NCI-H2029 (cell line): ENCODE data around the gene FNDC3B.

Source experiments
- DNase-seq: peaks from one replicate; lab custom pipeline; 2025; lab: John Stamatoyannopoulos, UW

FNDC3B gene

DNA sequence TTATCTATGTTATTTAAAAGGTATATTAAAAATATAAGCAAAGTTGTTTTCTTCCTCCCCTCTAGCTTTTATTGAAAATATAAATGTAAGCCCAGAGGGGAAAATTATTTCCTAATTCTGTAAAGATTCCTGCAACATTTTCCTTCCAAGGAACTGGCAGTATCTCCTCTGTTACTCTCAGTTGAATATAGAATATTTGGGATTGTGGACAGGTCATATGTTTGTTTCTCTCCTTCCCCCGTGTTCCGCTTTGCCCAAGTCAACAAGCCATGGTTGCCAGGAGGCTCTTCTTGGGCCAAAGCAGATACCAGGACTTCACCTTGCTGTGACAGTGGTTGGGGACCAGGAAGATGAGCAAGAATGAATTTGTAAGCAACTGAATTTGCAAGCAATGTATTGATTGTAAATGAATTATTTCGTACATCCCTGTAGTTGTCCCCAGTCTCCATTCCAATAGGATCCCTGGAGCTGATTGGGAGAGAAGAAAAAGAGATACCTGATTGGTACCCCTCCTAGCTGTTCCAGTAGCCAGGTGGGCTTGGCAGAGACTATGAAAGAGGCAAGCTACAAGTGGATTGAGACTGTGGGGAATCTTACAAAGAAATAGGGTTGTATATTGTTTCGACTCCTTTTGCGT is 130.8 kb downstream of the FNDC3B start:
- no peak for DNase-seq

DNA sequence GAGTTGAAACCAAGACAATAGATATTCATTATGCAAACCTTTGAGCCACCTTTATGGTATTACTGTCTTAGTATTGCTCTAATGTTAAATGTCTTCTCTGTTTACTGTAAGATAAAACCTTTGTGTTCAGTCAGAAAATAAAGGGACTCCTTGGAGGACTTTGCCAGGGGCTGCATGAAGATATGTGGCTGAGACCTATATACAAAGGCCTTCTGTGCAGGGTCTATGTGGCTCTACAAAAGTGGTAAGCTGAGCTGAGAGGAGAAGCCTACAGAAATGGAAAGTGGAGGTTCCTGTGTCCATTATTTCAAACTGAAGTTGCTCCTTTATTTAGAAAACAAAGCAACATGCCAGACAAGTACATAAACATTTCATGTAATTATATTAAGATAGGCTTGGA is 131.5 kb downstream of the FNDC3B start:
- DNase-seq = no peak

DNA sequence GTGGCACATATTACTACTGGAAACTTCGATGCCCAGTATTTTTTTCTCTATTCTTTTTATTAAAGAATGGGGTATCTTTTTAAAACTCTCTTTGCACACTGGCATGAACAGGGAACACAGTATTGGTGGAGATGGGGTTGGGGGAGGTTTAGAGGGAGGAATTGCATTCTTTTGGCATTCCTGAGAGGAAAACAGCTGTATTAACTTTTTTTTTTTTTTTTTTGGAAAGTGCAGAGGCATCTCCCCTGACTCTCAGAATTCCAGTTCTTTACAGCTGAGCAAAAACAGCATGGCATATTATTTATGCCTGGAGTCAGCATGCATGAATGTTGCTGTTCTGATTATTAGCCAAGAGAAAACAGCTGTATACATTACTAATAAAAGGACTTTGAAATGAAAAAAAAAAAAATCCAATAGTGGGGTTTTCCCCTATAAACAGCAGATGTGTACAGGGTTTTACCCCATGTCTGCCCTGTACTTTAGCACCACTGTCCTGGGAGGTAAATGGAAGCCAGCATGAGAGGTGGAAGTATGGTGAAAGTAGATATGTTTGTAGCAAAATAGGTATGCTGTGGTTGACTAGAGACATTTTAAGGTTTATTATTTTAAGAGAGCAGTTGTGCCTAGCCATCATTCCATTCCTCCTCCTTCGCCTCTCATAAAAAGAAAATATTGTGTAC is 132.2 kb downstream of the FNDC3B start:
- no peak for DNase-seq

DNA sequence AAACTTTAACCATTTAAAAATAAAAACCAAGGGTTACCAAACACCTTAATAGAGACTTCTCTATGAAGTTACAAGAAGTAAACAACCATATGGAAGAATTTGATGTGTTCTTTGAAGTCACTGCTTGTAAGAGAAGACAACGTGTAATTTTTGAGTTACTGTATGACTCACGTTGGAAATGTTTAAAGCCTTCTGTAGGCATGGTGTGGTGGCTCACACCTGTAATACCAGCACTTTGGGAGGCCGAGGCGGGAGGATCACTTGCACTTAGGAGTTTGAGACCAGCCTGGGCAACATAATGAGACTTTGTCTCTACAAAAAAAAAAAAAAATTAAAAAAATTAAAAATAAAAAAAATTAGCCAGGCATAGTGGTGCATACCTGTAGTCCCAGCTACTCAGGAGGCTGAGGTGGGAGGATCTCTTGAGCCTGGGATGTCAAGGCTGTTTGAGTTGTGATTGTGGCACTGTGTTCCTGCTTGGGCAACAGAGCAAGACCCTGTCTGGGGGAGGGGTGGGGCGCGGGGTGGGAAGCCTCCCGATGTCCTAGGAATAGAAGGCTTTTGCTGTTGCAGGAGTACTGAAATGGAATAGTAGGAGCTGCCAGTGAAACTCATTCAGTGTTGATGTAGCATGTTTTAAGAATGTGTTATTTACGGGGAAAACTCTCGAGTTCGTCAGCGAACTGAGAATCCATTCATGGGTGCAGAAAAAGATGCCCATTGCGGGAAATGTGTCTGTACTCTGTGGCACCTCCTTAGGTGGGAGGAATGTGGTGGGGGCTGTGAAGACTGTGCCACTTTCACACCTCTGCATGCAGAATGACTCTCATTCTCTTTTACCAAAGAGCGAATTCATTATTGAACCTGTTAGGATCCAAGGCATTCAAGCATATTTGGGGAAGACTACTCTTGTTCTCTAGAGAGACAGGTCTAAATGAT is 134.2 kb downstream of the FNDC3B start:
- no peak for DNase-seq

DNA sequence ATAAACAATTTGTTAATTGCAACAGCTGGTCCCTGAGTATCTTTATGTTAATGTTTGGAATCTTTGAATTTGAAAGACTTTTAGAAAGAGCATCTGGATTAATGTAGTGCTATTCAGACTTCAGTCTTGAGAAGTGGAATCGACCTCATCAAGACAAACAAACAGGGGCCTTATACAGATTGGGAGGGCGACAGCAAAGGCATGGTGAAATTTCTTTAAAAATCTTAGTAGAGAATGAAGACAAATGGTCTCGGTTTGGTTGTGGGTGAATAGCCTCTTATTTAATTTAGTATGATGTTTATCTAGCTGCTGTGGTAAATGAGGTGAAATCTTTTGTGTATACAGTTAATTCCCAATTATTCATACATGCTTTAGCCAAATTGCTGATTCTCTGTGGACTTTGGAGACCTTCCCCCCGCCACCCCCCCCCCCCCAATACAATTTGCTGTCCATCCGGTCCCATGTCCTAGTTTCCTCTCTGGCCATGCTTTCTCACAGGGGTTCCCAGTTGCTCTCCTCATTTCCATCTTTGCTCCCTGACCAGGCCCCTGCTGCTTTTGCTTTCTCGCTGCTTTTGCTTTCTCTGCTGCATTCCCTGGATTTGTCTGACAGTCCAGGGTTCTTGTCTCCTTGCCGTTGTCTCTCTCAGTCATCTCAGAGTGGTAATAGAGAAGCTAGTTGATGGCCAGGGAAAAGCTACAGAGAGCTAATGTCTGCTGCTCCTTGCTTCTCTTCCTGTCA is 135.3 kb downstream of the FNDC3B start:
- no peak for DNase-seq

DNA sequence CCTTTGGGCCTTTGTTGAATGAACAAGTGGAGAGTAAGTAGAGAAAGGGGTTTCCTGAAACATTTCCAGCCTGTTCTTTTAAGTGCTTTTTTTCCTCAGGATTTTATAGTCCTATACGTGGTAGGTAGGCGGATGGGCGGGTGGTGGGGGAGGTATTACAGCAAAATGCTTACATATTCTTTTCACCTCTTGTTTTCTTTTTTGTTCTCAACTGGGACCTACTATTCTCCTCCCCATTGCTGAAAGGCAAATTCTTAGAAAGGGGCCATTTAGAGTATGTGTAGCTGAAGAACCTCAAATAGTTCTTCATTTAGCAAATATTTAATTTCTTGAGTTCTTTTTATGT is 135.8 kb downstream of the FNDC3B start:
- DNase-seq = no peak

DNA sequence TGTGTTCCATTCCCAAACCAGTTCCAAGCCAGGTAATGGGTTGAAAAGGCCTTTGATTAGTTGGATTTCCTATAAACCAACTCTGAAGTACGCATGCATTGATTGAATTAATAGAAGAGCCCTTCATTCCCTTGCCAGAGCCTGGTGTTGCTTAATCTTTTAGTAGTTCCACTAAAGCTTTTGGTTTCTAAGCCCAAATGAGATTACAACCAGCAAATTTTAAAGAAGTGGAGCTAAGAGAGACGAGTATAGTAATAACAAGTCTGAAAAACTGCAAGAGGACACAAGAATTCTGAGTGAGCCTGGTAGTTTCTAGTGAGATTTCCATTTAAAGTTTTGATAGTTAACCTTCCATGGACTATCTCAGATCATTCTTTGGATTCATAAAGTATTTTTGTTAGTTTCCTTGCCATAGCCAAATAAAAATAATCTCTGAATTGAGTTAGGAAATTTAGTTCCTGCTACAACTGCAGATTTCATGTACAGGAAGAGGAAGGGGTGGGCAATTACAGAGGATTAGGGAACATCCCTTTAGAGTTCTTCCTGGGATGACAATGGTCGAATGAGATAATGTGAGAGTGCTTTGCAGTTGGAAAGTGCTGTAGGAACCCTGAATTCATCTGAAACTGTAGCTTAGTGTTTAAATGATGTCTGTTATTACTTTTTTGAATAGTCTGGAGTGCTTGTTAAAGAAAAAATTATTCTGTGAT is 136.8 kb downstream of the FNDC3B start:
- no peak for DNase-seq

DNA sequence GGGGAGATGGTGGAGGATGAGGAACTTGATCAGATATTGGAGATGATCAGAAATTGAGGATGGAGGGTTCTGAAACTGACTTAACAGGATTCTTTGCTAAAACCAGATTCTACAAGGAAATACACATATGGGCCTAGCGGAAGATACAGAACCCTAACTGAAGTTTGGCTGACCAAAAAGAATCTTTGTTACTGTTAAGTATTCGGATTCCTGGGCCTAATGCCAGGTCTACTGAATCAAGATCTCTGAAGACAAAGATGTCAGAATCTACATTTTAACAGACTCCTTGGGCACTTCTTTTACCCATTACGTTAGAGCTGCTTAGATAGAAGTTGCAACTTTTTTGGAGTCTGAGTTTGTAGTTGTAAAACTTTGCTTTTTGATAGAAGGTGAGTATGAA is 137.7 kb downstream of the FNDC3B start:
- DNase-seq = no peak

DNA sequence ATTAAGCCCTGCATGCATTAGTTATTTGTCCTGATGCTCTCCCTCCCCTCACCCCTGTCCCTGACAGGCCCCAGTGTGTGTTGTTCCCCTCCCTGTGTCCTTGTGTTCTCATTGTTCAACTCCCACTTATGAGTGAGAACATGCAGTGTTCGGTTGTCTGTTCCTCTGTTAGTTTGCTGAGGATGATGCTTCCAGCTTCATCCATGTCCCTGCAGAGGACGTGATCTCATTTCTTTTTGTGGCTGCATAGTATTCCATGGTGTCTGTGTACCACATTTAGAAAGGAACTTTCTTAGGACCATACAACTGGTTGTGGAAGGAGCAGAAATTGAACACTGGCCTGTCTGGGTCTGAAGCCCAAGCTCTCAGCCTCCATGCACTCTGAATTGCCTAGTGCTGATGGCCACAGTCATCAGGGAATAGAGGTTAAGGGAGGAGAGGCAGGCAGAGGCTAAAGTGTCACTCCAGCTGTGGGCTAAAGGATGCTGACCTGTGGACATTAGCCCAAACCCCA is 138.5 kb downstream of the FNDC3B start:
- DNase-seq = no peak

DNA sequence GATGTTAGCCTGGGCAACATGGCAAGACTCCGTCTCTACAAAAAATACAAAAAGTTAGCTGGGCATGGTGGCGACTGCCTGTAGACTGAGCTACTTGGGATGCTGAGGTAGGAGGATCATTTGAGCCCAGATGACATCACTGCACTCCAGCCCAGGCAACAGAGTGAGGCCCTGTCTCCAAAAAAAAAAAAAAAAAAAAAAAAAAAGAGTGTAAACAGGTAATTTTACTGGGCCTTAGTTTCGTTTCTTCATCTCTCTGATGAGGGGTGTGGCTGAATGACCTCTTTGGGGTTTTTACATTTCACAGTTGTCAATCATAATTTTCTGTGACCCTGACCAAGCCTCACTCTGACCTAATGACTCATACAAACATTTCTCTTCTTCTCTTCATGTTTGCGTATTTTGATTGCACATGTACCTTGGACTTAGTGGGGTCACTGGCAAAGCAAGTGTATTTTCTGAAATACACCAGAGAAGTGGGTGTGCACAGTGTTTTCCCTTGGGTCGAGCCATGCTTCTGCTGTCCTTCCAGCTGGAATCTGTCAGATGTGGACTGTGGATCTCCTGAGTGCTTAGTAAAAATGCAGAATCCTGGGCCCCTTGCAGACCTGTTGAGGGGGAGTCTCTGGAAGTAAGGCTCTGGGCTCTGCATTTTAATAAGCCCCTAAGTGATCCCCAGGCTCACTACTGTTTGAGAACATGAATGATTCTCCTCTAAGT is 140.5 kb downstream of the FNDC3B start:
- DNase-seq = no peak

DNA sequence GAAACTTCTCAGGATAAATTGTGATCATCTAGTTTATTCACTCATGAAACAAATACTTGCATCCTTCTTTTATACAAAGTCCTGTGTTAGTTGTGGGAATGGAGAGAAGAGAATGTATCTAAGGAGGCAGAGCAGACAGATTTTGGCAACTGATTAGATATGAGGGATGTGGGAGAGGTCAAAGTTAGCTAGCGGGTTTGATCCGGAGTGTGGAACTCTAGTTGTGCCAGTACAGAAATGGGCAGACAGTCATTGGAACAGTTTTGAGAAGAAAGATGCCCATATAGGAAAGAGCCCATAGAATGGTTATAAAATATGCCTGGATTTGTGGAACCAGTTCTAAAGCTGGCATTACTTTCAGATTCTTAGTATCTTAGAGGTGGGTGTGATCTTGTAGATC is 141.1 kb downstream of the FNDC3B start:
- no peak for DNase-seq

DNA sequence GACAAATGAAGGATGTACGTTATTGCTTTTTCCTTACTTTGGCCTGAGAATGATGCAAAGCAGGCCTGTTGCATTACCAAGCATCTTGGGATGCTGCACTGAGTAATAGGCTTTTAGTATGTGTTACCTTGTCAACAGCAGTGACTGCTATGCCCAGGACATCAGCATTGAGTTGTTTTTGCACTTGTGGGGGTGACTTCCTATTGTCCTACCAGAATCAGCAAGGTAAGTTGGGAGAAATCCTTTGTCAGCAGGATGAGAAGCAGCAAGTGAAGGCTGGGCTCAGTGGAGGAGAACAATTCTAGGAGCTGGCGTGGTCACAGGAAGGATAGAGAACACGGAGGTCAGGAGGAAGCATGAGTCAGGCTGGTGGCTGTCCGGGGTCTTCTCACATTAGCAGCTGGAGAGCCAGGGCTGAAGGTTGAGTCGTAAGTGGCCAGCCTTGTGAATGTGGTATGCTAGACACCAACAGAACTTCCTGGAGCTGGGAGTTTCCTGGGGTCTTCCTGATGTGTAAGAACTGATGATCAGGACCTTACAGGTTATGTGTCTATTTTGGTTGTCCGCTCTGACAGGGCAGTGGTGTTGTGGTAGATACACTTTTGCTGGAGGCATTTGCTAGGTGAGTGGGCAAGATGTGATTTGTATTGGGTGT is 142.7 kb downstream of the FNDC3B start:
- DNase-seq = no peak

DNA sequence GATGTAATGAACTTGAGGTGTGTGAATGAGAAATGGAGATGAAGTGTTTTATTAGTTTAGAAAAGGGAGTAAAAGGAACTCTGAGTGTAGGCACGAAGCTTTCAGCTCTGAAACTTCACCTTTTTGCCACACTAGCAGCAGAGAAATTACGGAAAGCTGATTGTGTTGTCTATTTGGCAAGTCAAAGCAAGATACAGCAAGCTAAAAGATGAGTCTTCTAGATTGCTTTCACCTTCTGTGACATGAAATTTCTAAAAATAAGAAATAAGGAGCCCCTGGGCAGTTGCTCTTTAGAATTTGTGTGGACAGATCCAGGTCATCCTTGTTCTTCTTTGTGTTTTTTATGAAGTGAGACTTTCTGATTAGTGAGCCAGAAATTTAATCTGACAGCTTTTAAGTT is 143.4 kb downstream of the FNDC3B start:
- DNase-seq = no peak

DNA sequence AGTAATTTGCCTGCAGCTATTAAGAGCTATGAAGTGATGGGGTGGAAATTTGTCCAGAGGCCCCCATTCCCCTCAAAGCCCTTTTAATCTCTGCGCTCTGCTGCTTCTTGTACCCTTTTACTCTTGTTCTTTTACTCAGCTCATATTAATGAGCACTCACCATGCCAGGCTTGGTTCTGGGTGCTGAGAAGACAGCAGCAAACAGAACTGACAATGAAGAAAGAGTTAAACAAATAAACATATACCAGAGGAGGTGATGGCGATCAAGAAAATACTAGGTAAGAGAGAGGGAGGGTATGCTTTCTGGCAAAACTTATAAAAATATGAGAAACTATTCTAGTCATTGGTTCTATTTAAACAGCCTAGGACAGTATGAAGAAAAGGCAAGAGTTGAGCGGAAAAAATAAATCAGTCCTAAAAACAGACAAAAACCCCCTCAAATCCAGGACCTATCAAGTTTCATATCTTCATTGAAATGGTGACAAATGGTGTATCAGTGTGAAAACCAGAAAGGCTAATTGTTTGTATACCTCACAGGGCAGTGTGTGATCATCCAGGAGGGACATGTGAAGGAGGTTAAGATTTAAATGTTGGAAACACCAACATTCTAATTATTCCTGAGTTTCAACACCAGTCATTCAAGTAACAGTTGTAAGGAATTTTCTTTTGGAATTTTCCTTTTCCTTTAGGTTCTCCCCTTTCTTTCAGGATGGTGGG is 144.9 kb downstream of the FNDC3B start:
- DNase-seq = no peak

DNA sequence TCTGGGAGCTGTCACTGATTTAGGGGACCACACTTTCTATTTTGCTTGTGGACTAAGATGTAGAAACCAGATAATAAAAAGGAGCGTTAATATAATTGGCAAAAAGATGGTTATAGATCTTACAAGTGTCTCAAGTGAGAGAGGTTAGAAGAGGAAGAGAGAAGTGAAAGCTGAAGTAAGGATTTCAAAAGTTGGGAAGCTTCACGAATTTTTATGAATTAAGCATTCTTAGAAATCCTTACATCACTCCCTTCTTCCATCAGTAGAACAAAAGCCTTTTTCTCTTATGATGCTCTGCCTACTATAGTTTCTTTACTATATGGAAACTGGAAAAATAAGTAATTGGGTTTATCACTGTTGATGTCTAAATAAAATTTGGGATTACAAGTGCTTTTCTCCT is 146.5 kb downstream of the FNDC3B start:
- DNase-seq = no peak

DNA sequence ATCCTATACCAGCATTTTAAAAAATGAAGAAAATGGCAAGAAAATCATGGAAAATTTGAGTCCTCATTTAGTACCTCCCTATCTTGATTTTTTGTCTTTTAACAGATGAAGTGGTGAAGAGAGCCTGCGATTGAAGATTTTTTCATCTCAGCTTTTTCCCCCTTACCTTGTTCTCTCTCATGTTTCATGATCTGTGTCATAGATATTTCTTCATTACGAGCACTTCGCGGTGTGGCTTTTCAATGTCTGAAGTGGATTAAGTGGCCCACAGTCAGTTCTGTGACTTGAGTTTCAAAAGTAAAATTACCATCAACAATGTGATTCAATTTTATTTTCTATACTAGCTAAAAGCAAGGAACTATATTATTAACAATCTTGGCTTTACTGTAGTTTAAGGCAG is 147.2 kb downstream of the FNDC3B start:
- no peak for DNase-seq

DNA sequence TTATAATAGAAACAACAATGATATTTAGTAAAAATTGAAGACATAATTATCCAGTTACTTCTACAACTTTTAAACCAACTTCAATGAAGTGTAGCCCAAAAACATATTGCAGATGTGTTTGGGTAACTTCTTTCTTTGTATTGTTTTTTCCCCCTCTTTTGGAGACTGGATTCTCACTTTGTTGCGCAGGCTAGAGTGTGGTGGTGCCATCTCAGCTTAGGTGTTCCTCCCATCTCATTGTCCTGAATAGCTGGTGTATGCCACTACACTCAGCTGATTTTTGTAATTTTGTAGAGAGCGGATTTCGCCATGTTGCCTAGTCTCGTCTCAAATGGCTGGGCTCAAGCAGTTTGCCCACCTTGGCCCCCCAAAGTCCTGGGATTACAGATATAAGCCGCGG is 148.1 kb downstream of the FNDC3B start:
- no peak for DNase-seq

DNA sequence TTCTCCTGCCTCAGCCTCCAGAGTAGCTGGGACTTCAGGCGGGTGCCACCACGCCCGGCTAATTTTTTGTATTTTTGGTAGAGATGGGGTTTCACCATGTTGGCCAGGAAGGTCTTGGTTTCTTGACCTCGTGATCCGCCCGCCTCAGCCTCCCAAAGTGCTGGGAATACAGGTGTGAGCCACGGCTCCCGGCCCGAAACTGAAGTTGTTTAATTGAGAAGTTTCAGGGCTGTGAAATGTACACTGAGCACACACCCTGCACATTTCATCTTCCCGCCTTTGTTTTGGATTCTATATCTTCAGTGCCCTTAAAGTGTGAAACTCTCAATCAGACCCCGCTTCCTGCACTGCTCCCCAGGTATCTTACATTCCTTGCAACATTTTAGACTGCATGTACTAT is 149.1 kb downstream of the FNDC3B start:
- no peak for DNase-seq

DNA sequence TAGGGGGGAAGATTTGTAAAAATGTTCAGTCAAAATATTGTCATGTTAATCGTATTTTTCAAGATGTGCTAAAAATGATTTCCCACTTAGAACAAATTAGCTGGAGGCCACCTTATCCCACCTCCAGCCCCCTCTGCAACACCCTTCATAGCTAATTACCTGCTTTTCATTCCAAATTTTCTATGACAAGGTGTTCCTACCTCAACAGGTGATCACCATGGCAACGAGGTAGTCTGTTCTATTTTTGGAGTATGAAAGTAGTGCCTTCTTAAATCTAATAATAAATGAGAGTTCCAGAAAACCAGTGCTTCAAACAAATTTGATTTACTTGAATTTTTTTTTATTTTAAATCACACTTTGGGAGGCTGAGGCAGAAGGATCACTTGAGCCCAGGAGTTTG is 149.8 kb downstream of the FNDC3B start:
- DNase-seq = no peak
